GM19043 (cell line): ENCODE data around the gene UBR2.

ENCODE experiments used
- ATAC-seq: cut with Tn5 transposase; IDR thresholded peaks from one replicate; pipeline ENCODE4 v1.9.1; 2021; ENCODE audit warnings: low read depth; ENCODE audit not compliant: unreplicated experiment

Gene UBR2

GRCh38 chr6:42563697-42564505 lies at the start of gene UBR2:
TSS of gene UBR2 (plus strand) at chr6:42564029. CDS start at chr6:42564320, 291 bp downstream.
- ATAC-seq, result peak; percentile 93

GRCh38 chr6:42514745-42515144 lies 49.1 kb upstream of the UBR2 start:
- ATAC-seq, result no peak

- ATAC-seq, result no peak
Measured at GRCh38 chr6:42519779-42520178, 44.0 kb upstream of the UBR2 start.

GRCh38 chr6:42520786-42521607 lies 42.8 kb upstream of the UBR2 start:
- ATAC-seq, result peak; percentile 61

- ATAC-seq, result no peak
Measured at GRCh38 chr6:42522036-42522435, 41.8 kb upstream of the UBR2 start.

DNA sequence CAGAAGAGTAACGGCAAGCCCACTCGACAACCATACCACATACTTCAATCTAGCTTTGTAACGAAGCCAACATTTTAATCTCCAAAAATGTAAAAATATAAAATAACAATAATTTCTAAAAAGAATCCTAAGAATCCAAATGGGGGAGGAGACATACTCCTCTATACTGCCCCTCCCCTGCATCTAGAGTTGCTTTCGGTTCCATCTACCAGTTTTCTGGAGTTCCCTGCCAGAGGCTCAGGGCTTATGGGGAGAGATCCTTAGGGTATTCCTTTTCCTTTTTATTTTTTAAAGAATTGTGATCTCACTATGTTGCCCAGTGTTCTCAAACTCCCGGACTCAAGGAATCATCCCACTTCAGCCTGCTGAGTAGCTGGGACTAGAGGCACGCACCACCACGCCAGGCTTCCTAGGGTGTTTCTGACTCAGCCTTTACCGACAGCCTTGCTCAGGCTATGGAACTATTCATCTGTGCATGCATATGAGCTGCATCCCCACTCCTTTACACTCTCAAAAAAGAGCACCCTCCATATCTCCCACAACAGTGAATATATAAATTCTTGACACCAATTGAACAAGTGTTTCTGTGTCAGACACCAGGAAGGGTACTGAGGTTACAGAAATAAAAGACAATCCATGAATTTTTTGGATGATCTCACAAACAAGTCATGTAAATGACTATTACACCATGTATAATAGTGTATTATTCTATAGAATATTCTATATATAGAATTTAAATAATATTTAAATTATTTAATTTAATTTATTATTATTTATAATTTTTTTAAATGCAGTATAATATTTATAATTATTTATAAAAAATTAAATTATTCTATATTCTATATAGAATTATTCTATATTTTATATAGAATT lies 40.7 kb upstream of the UBR2 start:
- no peak for ATAC-seq

- ATAC-seq, result no peak
Measured at GRCh38 chr6:42525206-42525605, 38.6 kb upstream of the UBR2 start.

- no peak for ATAC-seq
Measured at GRCh38 chr6:42526616-42527015, 37.2 kb upstream of the UBR2 start.

DNA sequence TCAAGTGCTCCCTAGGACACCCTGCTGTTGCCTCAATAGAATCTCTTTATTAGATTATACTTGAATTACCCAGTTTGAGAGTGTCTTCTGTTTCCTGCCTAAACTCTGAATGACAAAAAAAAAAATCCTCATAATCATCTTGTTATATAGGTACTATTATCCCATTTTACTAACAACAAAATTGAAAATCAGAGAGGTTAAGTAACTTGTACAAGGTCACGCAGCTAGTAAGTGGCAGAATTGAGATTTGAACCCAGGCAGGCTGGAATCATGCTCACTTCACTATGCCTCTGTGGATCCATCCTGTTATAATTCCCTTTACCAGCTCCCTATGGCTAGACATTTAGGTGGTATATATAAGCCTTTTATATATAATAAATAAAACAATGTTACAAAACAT lies 36.6 kb upstream of the UBR2 start:
- no peak for ATAC-seq

DNA sequence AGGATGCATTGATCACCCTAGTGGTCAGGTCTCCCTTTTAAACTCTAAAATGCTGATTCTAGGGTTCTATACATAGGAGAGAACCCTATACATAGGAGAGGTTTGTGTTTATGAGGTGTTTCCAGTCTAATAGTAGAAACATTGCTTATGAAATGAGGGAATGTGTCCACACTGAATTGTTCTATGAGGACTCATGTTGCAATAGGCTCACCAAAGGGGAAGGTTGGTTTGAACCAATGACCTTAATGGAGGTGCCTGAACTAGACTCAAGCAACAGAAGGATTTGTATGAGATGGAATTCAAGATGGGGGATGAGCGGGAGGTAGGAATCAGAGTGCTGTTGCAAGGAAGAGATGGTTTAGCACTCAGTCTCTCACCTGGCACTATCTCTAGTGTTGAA lies 33.5 kb upstream of the UBR2 start:
- ATAC-seq, result no peak

DNA sequence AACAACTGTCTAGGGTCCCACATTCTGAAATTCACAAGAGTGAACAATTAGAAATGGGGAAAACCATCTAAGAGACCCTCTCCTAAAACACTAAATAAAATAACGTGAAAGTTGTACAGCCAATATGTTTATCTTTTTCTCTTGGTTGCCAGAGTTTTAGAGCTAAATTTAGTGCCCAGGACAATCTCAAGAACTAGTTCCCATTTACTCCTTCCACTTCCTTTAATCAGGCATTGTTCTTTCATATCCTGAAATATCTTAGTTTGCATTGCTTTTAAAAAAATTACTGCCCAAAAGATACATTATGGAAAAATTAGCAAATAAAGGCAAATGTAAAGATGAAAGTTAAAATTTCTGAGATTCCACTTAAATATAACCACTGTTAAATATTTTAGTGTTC lies 33.1 kb upstream of the UBR2 start:
- ATAC-seq, result no peak

- no peak for ATAC-seq
Measured at GRCh38 chr6:42532038-42532669, 31.7 kb upstream of the UBR2 start.

DNA sequence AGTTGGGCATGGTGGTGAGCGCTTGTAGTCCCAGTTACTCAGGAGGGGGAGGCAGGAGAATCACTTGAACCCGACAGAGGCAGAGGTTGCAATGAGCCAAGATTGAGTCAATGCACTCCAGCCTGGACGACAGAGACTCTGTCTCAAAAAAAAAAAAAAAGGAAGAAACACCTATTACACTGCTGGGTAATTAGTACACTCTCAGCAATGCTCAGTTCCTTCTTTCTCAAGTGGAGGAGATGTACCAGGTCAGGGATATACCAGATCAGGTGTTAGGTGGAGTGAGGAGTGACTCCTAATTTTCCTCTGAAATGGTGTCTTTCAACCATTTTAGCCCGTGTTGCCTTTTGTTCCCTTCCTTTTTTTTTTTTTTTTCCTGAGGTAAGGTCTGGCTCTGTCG lies 30.0 kb upstream of the UBR2 start:
- ATAC-seq, result no peak

GRCh38 chr6:42537536-42537935 lies 26.3 kb upstream of the UBR2 start:
- ATAC-seq, result no peak

GRCh38 chr6:42539135-42539534 lies 24.7 kb upstream of the UBR2 start:
- ATAC-seq, result no peak

DNA sequence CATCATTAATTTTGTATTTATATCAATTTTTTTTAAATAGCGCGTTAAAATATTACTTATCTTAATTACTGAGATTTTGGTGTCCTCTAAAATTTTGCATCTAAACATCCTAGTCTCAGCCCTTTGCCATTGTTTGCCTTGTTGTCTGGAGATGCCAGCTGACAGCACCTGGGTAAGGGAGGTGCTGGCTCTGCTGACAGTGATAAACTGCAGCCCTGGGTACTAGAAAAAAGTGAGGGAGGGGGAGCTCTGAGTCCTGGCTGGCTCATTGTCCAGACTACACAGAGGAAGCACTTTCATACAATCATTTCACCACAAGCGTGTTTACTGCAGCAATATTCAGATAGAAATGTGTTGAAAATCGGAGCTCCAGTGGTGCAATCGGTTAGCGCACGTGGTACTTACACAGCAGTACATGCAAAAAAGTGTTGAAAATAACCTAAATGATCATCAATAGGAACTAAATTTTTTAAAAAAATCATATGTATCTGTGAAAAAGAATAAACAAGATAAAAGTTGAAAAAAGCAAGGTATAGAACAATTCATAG lies 18.5 kb upstream of the UBR2 start:
- no peak for ATAC-seq

DNA sequence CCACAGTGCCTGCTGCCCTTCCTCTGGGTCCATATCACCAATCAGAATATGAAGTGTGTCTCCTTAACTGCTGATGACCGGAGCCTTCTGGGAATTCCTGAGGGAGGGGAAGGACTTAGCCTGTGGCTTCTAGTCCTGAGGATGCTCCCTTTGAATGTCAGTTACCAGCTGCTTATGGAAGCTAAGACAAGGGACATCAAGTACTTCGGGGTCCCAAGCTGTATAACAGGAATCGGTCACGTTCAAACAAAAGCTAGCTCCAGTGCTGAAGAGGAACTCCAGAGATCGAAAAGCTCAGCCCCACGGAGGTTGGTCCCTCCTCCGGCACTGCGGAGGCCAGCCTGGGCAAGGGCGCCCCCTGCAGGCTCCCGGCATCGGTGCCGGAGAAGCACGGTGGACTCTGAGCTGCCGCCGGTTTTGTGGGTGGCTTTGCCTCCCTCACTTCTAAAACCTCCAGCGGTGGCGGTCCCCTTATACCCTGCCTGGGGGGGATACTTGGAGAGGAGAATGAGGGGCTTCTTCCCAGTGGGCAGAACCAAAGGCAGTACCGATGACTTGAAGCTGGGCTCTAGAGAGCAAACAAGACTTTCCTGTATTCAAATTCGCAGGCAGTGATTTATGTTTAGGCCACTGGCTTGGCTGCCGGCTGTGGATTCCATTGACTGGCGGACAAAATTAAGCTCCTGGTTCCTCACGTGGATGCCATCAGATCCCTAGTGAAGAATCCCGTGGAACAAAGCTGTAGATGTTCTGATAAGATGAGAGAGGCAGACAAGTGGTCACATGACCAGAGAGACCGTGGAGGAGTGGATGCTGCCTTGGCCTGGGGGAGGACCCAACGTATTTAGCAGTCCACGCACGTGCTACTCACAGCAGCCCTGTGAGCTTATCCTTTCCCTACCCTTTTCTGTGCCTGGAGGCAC lies 16.2 kb upstream of the UBR2 start:
- ATAC-seq, result no peak

DNA sequence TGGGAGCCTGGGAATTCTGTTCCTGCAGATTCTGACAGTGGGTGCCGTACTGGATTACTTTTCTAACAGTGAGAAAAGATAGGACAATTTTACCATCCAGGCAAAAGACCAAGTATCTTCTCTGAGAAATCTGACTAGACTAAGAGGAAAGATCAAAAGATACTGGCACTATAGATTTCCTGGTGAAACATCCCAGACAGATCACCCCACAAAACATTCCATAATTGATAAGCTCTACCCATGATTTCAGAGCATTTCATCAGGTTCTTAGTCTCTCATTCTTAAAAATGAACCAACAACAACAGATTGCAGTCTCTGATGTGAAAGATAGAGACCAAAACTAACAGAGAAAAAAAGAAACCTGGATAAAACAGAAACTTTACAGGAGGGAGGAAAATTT lies 13.6 kb upstream of the UBR2 start:
- ATAC-seq, result no peak

DNA sequence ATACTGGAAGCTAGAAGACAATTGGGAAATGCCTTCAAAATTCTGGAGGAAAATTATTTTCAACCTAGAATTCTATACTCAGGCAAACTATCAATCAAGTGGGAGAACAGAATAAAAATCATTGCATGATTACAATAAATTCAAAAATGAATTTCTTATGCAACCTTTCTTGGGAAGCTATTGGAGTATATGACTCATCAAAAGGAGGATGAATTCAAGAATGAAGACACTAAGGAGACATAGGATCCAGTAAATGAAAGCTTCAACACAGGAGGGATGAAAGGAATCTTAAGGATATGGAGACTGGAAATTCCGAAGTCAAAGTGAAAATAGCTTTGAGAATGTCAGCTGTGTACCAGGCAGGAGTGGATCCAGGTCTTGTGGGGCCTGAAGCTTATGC lies 12.6 kb upstream of the UBR2 start:
- no peak for ATAC-seq
